ENCODE measurements around the gene WFS1.

Gene WFS1

GRCh38 chr4:6235012-6235411, 34.6 kb upstream of the WFS1 start:
- no peak for DNase-seq

- no peak for DNase-seq
Measured at GRCh38 chr4:6235901-6236640, 33.6 kb upstream of the WFS1 start.

GRCh38 chr4:6236816-6237390, 32.7 kb upstream of the WFS1 start:
- DNase-seq, result no peak

GRCh38 chr4:6239486-6239885, 30.2 kb upstream of the WFS1 start:
- no peak for DNase-seq

- DNase-seq, result no peak
Measured at GRCh38 chr4:6239968-6240367, 29.7 kb upstream of the WFS1 start.

- DNase-seq, result no peak
Measured at GRCh38 chr4:6241062-6241845, 28.4 kb upstream of the WFS1 start.

- no peak for DNase-seq
Measured at GRCh38 chr4:6242271-6243029, 27.2 kb upstream of the WFS1 start.

GRCh38 chr4:6245246-6246169, 24.1 kb upstream of the WFS1 start:
- no peak for DNase-seq

GRCh38 chr4:6246170-6246634, 23.4 kb upstream of the WFS1 start:
- DNase-seq, result no peak

GRCh38 chr4:6248394-6248793, 21.3 kb upstream of the WFS1 start:
- DNase-seq, result no peak

GRCh38 chr4:6250235-6250983, 19.2 kb upstream of the WFS1 start:
- peak; percentile 13 to 45 for DNase-seq

GRCh38 chr4:6250984-6251295, 18.7 kb upstream of the WFS1 start:
- no peak for DNase-seq

GRCh38 chr4:6251365-6251764, 18.3 kb upstream of the WFS1 start:
- DNase-seq, result no peak

GRCh38 chr4:6252051-6252450, 17.6 kb upstream of the WFS1 start:
- no peak for DNase-seq

- no peak for DNase-seq
Measured at GRCh38 chr4:6253111-6253510, 16.5 kb upstream of the WFS1 start.

- DNase-seq, result no peak
Measured at GRCh38 chr4:6253961-6254360, 15.7 kb upstream of the WFS1 start.

- no peak for DNase-seq
Measured at GRCh38 chr4:6256141-6256540, 13.5 kb upstream of the WFS1 start.

GRCh38 chr4:6257247-6258025, 12.2 kb upstream of the WFS1 start:
- DNase-seq, result peak; percentile 22 to 47

GRCh38 chr4:6258026-6258360, 11.7 kb upstream of the WFS1 start:
- no peak for DNase-seq

- no peak for DNase-seq
Measured at GRCh38 chr4:6258741-6259140, 10.9 kb upstream of the WFS1 start.

- no peak for DNase-seq
Measured at GRCh38 chr4:6259886-6260285, 9.8 kb upstream of the WFS1 start.
